GM21619 (cell line): ENCODE results near the gene COG8.
"Not testable (repeated sequence)": the region's sequence is repeated elsewhere in the genome, so short reads cannot be mapped to it uniquely, and the experiment has no call there.

Source experiments
- ATAC-seq: cut with Tn5 transposase; IDR thresholded peaks from one replicate; pipeline ENCODE4 v1.9.1; 2021; ENCODE audit not compliant: unreplicated experiment

COG8 gene

DNA sequence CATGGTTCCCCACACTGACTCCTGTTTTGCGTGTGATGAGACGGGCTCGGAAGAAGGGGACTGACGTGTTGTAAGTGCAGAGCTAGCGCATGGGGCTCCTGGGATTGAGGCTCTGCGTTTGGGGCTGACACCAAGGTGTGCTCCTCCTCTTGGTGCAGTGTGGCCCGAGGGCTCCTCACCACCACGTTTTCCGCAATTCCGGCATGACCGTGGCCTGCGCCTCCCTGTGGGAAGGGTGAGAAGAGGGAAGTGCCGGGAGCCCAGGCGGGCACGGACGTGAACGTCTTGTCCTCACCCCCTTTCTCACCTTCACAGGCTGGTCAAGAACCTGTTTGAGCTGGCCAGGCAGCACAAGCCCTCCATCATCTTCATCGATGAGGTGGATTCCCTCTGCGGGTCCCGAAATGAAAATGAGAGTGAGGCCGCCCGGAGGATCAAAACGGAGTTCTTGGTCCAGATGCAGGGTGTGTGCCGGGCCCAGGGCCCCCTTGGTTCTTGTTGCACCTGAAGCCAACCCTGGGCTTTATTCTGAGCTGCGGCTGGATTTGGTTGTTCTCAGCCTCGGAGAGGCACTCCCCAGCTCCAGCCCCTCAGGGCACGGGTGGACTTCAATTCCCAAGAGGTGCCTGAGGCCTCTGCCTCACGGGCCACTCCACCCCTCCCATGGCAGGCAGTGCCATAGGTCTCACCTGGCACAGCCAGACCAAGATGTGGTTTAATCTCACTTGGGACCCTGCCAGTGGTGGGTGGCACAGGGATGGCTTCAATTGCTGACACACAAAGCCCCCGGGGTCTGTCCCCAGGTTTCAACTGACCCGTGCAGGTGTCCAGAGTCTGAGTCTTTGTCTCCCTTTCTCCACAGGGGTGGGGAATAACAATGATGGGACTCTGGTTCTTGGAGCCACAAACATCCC is 19.3 kb downstream of the COG8 start:
- no peak for ATAC-seq

DNA sequence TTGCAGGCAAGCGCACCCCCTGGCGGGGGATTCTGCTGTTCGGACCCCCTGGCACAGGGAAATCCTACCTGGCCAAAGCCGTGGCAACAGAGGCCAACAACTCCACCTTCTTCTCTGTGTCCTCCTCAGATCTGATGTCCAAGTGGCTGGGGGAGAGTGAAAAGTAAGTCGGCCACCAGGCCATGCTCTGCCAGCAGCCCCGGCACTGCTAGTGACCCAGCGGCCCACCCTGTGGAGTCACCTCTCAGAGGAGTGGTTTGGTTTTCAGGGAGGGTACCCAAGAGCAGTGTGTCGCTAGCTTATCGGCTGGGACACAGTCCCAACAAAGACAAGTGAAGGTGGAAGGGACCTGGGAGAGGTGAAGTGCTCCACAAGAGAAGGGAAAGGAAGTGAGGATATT is 20.0 kb downstream of the COG8 start:
- no peak for ATAC-seq

DNA sequence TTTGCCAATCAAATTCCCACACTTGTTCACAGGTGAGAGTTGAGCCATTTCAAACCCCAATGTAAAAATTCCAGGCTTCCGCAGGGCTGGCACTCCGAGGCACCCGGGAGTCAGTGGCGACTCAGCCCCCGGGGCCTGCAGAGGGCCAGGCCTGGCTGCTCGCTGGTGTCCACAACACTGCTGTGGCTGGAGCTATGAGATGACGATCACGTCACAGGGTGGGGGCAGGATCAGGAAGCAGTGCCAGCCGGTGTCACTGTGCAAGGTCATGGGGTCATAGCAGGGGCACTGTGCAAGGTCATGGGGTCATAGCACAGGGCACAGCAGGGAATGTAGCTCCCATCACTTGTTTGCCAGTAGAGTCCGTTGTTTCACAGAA is 20.5 kb downstream of the COG8 start:
- ATAC-seq, result no peak

DNA sequence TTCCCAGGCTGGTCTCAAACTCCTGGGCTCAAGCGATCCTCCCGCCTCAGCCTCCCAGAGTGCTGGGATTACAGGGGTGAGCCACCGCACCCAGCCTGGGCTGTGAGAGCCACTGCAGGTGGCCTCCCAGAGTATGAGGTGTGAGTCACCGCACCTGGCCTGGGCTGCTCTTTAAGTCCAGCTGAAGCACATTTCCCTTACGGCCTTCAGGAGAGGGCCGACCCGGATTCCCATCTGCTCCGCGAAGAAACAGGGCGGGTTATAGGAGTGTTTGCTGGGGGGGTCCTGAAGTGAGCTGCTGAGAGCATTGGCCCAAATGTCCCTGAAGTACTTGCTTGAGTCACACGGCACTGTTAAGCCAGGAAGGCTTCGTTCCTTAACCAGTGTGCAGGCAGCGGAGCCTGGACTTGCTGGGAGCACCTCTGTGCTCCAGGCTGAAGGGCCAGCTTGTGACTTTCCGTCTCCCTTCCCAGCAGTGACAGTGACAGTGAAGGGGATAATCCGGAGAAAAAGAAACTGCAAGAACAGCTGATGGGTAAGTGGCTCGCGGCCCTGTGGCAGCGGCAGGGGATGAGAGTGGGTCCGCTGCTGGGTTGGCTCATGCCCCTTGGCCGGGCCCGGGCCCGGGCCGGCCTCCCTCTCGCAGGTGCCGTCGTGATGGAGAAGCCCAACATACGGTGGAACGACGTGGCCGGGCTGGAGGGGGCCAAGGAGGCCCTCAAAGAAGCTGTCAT is 21.0 kb downstream of the COG8 start:
- no peak for ATAC-seq

DNA sequence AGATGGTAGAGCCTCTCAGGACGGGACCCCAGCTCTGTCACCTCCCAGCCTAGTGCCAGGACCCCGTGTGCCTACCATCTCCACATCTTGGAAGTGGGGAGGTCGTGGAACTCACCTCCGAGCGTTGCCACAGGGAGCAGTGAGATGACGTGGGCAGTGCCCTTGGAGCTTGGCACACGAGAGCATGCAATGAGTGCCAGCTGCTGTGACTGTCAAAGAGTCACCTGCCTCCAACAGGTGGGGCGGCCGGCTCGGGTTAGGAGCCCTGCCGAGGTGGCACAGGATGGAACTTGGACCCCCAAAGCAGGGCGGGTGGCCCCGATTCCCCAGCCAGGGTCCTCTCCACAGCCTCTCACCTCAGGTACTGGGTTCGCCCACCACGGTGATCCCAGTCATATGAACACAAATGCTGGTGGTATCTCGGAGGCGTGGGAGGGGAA is 22.7 kb downstream of the COG8 start:
- ATAC-seq, result no peak

DNA sequence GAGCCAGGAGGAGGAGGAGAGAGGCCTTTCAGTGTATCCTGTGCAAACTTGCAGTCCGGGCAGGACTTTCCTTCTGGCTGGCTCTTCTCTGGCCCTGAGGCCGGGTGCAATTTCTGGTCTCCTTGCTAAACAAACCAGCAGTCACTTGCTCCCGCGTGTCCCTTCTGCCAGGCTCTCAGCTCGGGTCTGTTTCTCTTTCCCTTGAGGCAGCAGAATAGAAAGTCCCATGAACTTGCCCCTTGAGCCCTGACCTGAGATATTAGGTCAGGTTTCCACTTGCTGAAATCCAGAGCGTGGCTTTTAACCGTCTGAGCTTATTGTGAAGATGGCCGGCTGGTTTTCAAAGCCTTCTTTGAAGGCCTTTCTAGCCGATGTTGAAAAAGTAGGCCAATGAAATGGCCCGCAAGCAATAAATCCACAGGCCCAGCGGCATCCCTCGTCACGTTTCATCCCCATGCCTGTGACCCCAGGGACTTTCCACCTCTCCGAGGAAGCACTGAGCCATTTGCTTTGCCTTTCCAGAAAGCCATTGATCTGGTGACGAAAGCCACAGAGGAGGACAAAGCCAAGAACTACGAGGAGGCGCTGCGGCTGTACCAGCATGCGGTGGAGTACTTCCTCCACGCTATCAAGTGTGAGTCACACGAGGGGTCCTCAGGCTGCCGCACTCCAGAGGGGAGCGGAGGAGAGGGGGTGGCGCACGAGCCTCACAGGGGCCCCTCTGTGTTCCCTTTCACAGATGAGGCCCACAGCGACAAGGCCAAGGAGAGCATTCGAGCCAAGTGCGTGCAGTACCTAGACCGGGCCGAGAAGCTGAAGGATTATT is 23.7 kb downstream of the COG8 start:
- no peak for ATAC-seq

DNA sequence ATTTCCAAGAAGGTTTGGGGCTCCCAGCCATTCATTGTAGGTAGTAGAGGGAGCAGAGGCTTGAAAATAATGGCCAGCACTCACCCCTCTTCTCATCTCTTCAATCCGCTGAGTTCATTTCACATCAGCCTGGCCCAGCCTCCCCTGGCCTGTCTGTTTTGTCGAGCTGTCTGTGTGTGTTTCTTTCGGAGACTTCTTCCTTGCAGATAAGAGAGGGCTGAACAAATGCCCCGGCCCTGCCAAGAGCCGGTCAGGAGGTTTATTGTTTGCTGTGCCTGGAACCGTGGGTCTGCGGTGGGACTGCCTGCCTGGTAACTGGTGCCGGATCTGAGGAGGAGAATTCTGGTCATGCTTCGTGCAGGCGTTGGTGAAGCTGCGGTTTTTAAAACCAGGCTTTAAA is 24.8 kb downstream of the COG8 start:
- ATAC-seq, result no peak

DNA sequence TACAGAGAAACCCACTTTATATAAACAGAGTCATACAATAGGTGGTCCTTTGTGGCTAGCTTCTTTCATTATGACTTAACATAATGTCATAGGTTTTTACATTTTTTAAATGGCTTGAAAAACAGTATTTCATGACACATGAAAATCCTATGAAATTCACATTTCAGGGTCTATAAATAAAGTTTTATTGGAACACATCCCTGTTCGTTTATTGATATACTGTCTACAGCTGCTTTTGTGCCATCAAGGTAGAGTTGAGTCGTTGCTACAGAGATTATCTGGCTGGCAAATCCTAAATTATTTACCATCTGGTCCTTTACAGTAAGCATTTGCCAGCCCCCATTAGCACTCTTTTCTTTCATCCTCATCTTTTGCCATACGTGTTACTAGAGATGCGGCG is 25.9 kb downstream of the COG8 start:
- ATAC-seq, result no peak

DNA sequence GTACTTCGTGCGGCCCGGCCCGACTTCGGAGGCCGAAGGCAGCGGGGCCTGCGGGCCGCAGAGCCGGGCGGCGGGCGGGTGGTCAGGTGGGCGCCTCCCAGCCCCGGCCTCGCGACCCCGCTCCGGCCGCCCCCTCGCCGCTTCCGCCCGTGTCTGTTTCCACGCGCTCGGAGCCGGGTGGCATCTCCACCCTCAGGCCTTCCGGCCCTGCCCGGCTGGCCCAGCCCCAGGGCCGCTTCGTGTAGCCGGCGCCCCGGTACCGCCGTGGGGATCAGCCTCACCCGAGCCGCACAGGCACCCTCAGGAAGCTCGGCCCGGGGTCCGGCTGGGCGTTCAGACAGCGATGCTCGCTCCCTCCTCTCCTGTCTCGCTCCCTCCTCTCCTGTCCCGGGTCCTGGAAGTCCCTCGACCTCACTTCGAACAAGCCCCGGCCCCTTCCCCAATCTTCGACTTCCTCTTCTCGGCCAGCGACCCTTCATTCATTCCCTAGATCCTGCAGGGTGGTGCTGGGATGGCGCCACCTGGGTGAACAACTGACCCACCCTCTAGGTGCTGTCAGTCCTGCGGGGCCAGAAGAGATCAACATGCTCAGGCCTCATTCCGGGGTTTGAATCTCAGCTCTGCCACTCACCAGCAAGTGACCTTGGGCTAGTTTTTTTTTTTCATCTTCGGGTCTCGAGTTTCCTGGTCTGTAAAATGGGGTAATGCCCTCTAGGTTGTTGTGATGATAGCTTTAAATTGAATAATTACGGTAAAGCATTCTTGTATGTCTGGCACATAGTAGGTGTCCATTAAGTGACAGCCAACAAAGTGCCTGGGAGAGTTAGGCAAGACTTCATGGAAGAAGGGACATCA is 27.6 kb downstream of the COG8 start:
- peak; percentile 46 for ATAC-seq

DNA sequence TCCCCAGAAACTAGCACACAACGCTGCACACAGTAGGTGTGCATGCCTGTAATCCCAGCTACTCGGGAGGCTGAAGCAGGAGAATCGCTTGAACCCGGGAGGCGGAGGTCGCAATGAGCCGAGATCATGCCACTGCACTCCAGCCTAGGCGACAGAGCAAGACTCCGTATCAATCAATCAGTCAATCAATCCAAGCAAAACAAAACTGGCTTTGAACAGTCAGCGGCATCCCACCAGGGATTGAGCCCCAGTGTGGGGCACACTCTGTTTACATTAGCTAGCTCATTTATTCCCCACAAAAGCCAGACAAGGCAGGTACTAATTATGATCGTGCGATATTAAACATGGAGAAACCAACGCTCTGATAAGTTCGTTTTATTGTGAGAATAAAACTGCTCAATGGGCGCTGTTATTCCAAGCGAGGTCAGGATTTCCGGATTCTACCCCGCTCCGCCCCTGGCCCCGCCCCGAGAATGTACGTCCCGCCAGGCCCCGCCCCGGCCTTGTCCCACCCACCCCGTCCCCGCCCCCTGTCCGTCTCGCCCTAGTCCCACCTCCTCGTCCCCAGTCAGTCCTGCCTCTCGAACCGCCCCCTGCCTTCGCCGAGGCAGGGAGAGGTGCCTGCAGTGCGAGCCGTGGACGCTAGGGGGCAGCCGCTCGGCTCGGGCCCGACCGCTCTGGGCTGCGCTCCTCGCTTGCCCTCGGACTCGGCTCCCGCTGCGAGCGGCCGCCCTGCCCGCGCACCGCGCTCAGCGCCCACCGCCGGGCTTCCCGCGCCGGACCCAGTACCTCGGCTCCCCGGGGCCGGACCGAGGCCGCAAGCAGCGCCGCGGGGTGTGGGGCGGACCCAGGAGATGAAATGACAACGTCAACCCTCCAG is 28.5 kb downstream of the COG8 start, which contains the start of gene VPS4A:
TSS of gene VPS4A (plus strand) at position 698 of the 880 bp plus-strand sequence. CDS start at position 860, 162 bp downstream.
- peak; percentile 89 for ATAC-seq

DNA sequence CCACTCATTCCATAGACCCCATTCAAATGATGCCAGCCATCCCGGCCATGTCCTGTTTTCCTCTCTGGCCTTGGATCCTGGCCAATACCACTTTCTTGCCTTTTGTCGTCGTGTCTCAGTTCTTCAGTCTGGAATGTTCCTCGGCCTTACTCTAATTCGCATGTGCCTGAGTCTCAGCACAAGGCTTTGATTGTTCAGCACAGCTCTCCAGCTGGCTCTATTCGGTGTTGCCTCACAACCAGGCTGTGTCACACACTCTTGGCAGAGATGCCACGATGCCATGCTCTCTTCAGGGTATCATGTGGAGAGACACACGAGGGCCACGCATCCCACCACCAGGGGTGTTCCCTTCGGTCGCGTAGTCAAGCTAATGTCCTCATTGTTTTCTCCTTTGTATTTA is 30.0 kb downstream of the COG8 start:
- no peak for ATAC-seq

DNA sequence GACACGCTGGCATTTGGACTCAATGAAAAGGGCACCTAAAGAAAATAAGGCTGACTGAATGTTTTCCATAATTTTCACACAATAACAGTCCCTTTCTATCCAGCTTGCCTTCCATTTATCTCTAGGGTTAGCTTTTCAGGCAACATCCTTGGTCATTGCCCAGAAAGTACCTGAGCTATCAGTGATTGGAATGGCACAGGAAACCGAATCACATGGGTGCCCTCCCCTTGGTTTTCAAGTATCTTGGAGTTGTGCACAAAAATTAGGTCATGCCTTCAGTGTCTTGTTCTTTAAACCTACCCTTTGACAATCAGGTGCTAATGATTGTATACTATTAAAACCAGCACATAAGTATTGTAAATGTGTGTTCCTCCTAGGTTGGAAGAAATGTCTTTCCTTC is 31.5 kb downstream of the COG8 start:
- ATAC-seq, result no peak

DNA sequence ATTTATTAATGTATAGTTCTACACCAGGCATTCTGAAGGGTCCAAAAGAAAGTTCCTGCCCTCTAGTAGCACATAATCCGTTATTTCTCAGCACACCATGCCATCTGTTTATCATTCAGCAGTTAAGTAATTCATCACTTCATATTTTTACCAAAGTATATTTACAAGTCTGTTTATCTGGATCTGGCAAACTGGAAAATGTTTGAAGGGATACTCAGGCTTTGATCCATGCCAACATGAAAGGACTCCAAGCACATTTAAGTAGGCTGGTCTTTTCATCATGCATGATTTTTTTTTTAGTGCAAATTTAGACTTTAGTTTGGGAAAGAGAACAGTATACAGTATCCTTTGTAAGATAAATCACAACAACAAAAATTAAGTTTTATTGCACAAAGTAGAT is 32.3 kb downstream of the COG8 start:
- no peak for ATAC-seq

DNA sequence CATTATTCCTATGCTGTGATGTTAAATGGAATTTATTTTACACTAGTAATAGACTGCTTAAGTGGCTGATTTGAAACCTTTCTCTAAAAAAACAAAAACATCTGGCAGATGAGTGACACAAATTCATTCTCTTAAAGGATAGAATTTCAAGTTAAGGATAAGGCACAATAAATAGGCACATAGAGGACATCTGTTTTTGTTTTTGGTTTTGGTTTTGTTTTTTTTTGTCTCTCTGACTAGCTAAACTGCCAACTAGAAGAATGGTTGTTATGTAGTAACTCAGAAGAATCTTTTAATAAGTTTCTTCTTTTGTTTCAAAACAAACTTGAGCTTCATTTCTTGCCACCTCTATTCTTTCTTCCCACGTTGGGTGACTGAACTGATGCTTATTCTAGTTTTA is 33.3 kb downstream of the COG8 start:
- no peak for ATAC-seq

DNA sequence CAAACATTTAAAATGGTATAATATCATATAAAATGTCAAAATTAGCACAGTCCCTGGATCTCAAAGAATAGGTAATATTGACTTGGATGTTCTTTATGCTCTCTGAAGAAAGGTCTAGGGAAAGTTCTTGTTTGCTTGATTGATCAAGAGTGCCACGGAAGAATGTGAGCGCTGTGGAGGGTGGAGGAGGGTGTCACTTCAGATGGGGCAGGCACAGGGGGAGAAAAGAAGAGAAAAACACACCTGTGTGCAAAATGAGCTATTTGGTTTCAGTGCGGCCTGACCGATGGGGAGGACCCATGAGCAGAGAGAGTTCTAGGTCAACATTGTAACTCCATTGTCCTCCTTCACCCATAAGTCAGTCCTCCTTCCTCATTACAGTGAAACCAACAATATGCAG is 37.1 kb downstream of the COG8 start:
- no peak for ATAC-seq

DNA sequence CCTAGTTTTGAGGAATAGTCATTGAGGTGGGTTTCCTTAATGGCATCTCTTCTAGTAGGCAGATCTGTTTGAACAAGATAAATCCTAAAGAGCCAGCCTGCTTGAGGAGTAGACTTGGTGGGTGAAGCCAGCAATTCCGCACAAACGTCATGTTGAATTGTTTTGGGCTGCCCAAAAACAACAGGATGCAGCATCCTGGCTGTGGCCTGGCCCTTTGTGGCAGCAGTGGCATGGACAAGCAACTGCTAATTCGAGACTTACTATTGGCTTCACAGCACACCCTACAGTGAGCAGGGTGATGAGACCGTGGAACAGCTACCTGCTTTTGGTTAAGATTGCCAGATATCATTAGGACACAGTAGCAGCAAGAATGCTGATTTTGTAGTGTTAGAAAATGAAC is 37.5 kb downstream of the COG8 start:
- no peak for ATAC-seq

DNA sequence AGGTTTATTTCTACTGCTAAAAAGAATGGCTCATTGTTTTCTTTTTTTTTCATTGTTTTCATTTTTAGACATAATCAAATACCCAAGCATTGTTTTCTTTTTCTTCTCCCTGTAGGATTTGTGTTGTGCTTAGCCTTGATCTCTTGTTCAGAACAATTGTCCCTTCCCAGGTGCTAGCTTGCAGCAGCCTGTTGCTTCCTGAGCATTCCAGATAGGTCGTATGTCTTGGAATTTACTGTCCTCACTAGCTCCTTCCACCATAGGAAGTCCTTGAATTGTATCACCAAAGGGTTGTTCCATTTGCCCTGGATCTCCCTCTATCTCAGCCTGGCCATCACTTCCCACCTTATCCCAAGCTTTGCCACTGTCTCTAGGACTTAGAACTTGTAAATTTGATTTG is 38.2 kb downstream of the COG8 start:
- ATAC-seq, result no peak

DNA sequence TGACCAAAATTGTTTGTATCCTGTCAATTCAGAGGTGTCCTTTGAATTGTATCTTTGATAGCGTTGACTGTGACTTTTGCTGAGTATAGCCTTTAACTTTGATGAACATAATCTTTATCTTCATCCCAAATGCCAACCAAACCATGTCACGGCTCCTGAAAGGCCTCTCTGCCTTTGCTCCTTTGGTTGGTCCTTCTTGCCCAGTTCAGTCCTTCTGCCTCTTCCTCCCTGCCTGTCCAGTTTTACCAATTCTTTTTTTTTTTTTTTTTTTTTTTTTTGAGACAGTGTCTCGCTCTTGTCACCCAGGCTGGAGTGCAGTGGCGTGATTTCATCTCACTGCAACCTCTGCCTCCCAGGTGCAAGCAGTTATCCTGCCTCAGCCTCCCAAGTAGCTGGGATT is 41.1 kb downstream of the COG8 start:
- ATAC-seq, result no peak

DNA sequence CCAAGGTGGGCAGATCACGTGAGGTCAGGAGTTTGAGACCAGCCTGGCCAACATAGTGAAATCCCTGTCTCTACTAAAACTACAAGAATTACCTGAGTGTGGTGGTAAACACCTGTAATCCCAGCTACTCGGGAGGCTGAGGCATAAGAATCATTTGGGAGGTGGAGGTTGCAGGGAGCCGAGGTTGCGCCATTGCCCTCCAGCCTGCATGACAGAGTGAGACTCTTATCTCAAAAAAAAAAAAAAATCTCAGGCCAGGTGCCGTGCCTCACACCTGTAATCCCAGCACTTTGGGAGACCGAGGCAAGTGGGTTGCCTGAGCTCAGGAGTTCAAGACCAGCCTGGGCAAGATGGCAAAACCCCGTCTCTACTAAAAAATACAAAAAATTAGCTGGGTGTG is 42.6 kb downstream of the COG8 start:
- not testable (repeated sequence) for ATAC-seq
